ENCODE results near the gene TMEM259.

TMEM259 gene

GRCh38 chr19:1052349-1052975, 31.5 kb upstream of the TMEM259 start:
- Histone ChIP-seq H4K20me1 (ENCODE audit: insufficient read depth) (no peaks in the 10 kb centered on the region), H3K4me3 (IDR thresholded peaks at IDR 0.05; ENCODE audit: insufficient read depth, low read depth, low read length) (no peak overlapping the region), H3K4me2 (no peak overlapping the region), H3K4me1 (ENCODE audit: low read depth, poor library complexity, severe bottlenecking) (no peaks in the 10 kb centered on the region), H3K27ac (no peak overlapping the region), H2AFZ (ENCODE audit: low read depth) (no peak overlapping the region), H3K79me2 (ENCODE audit: insufficient read depth, low read depth) (no peaks in the 10 kb centered on the region), H3K9ac (no peak overlapping the region), H3K27me3 (ENCODE audit: insufficient read depth, low read depth) (no peaks in the 10 kb centered on the region), H3K36me3 (ENCODE audit: insufficient read depth) (no peaks in the 10 kb centered on the region)
- TF ChIP-seq CTCF (conservative IDR thresholded peaks at IDR 0.05; ENCODE audit: low read depth, low read length), result no peak

- no peak for TF ChIP-seq CTCF (conservative IDR thresholded peaks at IDR 0.05; ENCODE audit: low read depth, low read length)
- no peak overlapping the region for H3K4me3 ChIP-seq (IDR thresholded peaks at IDR 0.05; ENCODE audit: insufficient read depth, low read depth, low read length)
- no peaks in the 10 kb centered on the region for H3K79me2 ChIP-seq (ENCODE audit: insufficient read depth, low read depth)
- no peak overlapping the region for H2AFZ ChIP-seq (ENCODE audit: low read depth)
- H3K27me3 ChIP-seq (ENCODE audit: insufficient read depth, low read depth), result no peaks in the 10 kb centered on the region
- H4K20me1 ChIP-seq (ENCODE audit: insufficient read depth), result no peaks in the 10 kb centered on the region
- no peak overlapping the region for H3K4me2 ChIP-seq
- no peak overlapping the region for H3K9ac ChIP-seq
- H3K27ac ChIP-seq, result no peak overlapping the region
- no peaks in the 10 kb centered on the region for H3K36me3 ChIP-seq (ENCODE audit: insufficient read depth)
- no peaks in the 10 kb centered on the region for H3K4me1 ChIP-seq (ENCODE audit: low read depth, poor library complexity, severe bottlenecking)
Measured at GRCh38 chr19:1051791-1052190, 30.9 kb upstream of the TMEM259 start.

- Histone ChIP-seq H3K27ac (no peak overlapping the region), H3K4me3 (IDR thresholded peaks at IDR 0.05; ENCODE audit: insufficient read depth, low read depth, low read length) (no peak overlapping the region), H3K9ac (no peak overlapping the region), H3K36me3 (ENCODE audit: insufficient read depth) (no peaks in the 10 kb centered on the region), H3K79me2 (ENCODE audit: insufficient read depth, low read depth) (no peaks in the 10 kb centered on the region), H3K4me1 (ENCODE audit: low read depth, poor library complexity, severe bottlenecking) (no peaks in the 10 kb centered on the region), H3K27me3 (ENCODE audit: insufficient read depth, low read depth) (no peaks in the 10 kb centered on the region), H4K20me1 (ENCODE audit: insufficient read depth) (no peaks in the 10 kb centered on the region), H3K4me2 (no peak overlapping the region), H2AFZ (ENCODE audit: low read depth) (no peak overlapping the region)
- no peak for TF ChIP-seq CTCF (conservative IDR thresholded peaks at IDR 0.05; ENCODE audit: low read depth, low read length)
Measured at GRCh38 chr19:1050989-1051788, 30.3 kb upstream of the TMEM259 start.

GRCh38 chr19:1049800-1050199, 28.9 kb upstream of the TMEM259 start:
- Histone ChIP-seq H3K79me2 (ENCODE audit: insufficient read depth, low read depth) (no peaks in the 10 kb centered on the region), H3K9ac (no peak overlapping the region), H3K4me3 (IDR thresholded peaks at IDR 0.05; ENCODE audit: insufficient read depth, low read depth, low read length) (no peak overlapping the region), H3K27ac (no peak overlapping the region), H3K27me3 (ENCODE audit: insufficient read depth, low read depth) (no peaks in the 10 kb centered on the region), H4K20me1 (ENCODE audit: insufficient read depth) (no peaks in the 10 kb centered on the region), H3K4me1 (ENCODE audit: low read depth, poor library complexity, severe bottlenecking) (no peaks in the 10 kb centered on the region), H3K4me2 (no peak overlapping the region), H2AFZ (ENCODE audit: low read depth) (no peak overlapping the region), H3K36me3 (ENCODE audit: insufficient read depth) (no peaks in the 10 kb centered on the region)
- no peak for TF ChIP-seq CTCF (conservative IDR thresholded peaks at IDR 0.05; ENCODE audit: low read depth, low read length)

Measured in KMS-11 (cell line).